K562 (cell line): ENCODE data around the gene RCOR3. TPM values are rescaled to one million over a fixed set of nuclear protein-coding genes. Genes with fewer than 3 reads are reported as not detected.

Experiments used
- ATF1 ChIP-seq, 2 experiments: fragments of 450-650 bp in 1 of 2; IDR thresholded peaks; 2 replicates each; pipeline ENCODE4 v1.6.1; 2016; ENCODE audit warnings: missing compliant biosample characterization in 1 of 2, missing genetic modification characterization in 1 of 2
- BRD4 ChIP-seq: fragments of 200-600 bp; sonication (generic); IDR thresholded peaks from 2 replicates; pipeline ENCODE4 v1.6.1; 2017; ENCODE audit warnings: inconsistent platforms
- CHD1 ChIP-seq: fragments of 200-600 bp; sonication (generic); IDR thresholded peaks from one replicate; pipeline ENCODE4 v1.6.1; 2012; ENCODE audit warnings: mild to moderate bottlenecking, moderate library complexity, low read length, inconsistent platforms
- DIDO1 ChIP-seq: fragments of 450-650 bp; IDR thresholded peaks from 2 replicates; pipeline ENCODE4 v1.6.1; 2016; ENCODE audit warnings: low read depth, missing biosample characterization, missing genetic modification characterization
- HNRNPH1 ChIP-seq: fragments of 200-400 bp; formaldehyde crosslinking; optimal IDR thresholded peaks from 2 replicates; pipeline ENCODE3; 2017; ENCODE audit warnings: low read depth, mild to moderate bottlenecking, low read length, moderate library complexity
- HNRNPLL ChIP-seq: fragments of 200-400 bp; formaldehyde crosslinking; IDR thresholded peaks from 2 replicates; pipeline ENCODE4 v1.6.1; 2017; ENCODE audit warnings: low read length, low read depth, mild to moderate bottlenecking; ENCODE audit not compliant: poor library complexity, severe bottlenecking
- NR2F6 ChIP-seq: fragments of 450-650 bp; formaldehyde crosslinking; IDR thresholded peaks from 2 replicates; pipeline ENCODE4 v1.4.0; 2020; ENCODE audit warnings: mild to moderate bottlenecking
- RB1 ChIP-seq: fragments of 450-650 bp; IDR thresholded peaks from 2 replicates; pipeline ENCODE4 v1.6.1; 2017; ENCODE audit warnings: low read depth, mild to moderate bottlenecking
- RBM25 ChIP-seq: fragments of 200-400 bp; formaldehyde crosslinking; IDR thresholded peaks from 2 replicates; pipeline ENCODE4 v1.6.1; 2018; ENCODE audit warnings: low read length, low read depth, moderate library complexity; ENCODE audit not compliant: severe bottlenecking
- SRSF9 ChIP-seq: fragments of 200-400 bp; formaldehyde crosslinking; IDR thresholded peaks from 2 replicates; pipeline ENCODE4 v1.6.1; 2017; ENCODE audit warnings: low read depth, low read length, borderline replicate concordance
- TAF7 ChIP-seq: fragments of 450-650 bp; IDR thresholded peaks from 2 replicates; pipeline ENCODE4 v1.6.1; 2016; ENCODE audit warnings: missing genetic modification characterization, missing compliant biosample characterization
- TBP ChIP-seq: optimal IDR thresholded peaks from 2 replicates; pipeline ENCODE3; 2011; ENCODE audit warnings: low read depth, low read length, improper control_type of control experiment
- U2AF2 ChIP-seq: fragments of 200-400 bp; formaldehyde crosslinking; optimal IDR thresholded peaks from 2 replicates; pipeline ENCODE3; 2017; ENCODE audit warnings: low read depth, mild to moderate bottlenecking, low read length
- ZNF253 ChIP-seq: fragments of 250-450 bp; sonication (Bioruptor Pico); conservative IDR thresholded peaks from 2 replicates; pipeline ENCODE4 v1.6.1; 2021; ENCODE audit warnings: mild to moderate bottlenecking
- polyA plus RNA-seq, 8 experiments: library from polyadenylated mRNA; depleted of rRNA in 4 of 8; stranded (reverse) in 5 of 8; unstranded in 3 of 8; fragments of >200 nt; fragmentation: Nextera tagmentation in 2 of 8; fragmentation: Illumina TruSeq in 1 of 8; extraction: Ambion mirVana in 2 of 8; extraction: Trizol in 1 of 8; gene quantifications; 2 replicates each; pipeline versions ENCODE4 v1.2.1 to v1.2.3, GENCODE V29; 2011 to 2014; ENCODE audit warnings: inconsistent platforms in 1 of 8, missing spikeins in 1 of 8
- total RNA-seq, 7 experiments: library from RNA; depleted of rRNA in 6 of 7; stranded (reverse); fragments of >200 nt in 6 of 7; fragmentation: Illumina TruSeq in 2 of 7; extraction: Trizol in 2 of 7; gene quantifications; 2 replicates each; pipeline versions ENCODE4 v1.2.1 to v1.2.3, GENCODE V29; 2011 to 2021; ENCODE audit warnings: low replicate concordance in 1 of 7
- TF ChIP-seq, protein P1 (sequence below): fragments of 250-450 bp; sonication (Bioruptor Pico); IDR thresholded peaks from 2 replicates; pipeline ENCODE4 v1.8.0; 2021; ENCODE audit warnings: mild to moderate bottlenecking, moderate library complexity
- TF ChIP-seq, protein P2 (sequence below): fragments of 450-650 bp; formaldehyde crosslinking; IDR thresholded peaks from 2 replicates; pipeline ENCODE4 v1.4.0; 2022; ENCODE audit warnings: missing genetic modification characterization
- TF ChIP-seq, protein P3 (sequence below): fragments of 450-650 bp; IDR thresholded peaks from 2 replicates; pipeline ENCODE4 v1.6.1; 2016; ENCODE audit warnings: antibody characterized with exemption
- TF ChIP-seq, protein P4 (sequence below): fragments of 200-800 bp; sonication (Bioruptor generic); IDR thresholded peaks from 2 replicates; pipeline ENCODE4 v1.6.1; 2017; ENCODE audit warnings: missing genetic modification characterization, missing compliant biosample characterization
- TF ChIP-seq, protein P5 (sequence below): sonication (generic); formaldehyde crosslinking; IDR thresholded peaks from 2 replicates; pipeline ENCODE4 v1.8.0; 2022; ENCODE audit warnings: mild to moderate bottlenecking, missing genetic modification reagents, borderline replicate concordance

Gene RCOR3
- total and polyA plus RNA-seq, 9 of the 15 experiments (the other 6 are each of a cell fraction or from before 2014, with no cell fraction given) = 9.7 to 42.7 (median 29.5) TPM

DNA sequence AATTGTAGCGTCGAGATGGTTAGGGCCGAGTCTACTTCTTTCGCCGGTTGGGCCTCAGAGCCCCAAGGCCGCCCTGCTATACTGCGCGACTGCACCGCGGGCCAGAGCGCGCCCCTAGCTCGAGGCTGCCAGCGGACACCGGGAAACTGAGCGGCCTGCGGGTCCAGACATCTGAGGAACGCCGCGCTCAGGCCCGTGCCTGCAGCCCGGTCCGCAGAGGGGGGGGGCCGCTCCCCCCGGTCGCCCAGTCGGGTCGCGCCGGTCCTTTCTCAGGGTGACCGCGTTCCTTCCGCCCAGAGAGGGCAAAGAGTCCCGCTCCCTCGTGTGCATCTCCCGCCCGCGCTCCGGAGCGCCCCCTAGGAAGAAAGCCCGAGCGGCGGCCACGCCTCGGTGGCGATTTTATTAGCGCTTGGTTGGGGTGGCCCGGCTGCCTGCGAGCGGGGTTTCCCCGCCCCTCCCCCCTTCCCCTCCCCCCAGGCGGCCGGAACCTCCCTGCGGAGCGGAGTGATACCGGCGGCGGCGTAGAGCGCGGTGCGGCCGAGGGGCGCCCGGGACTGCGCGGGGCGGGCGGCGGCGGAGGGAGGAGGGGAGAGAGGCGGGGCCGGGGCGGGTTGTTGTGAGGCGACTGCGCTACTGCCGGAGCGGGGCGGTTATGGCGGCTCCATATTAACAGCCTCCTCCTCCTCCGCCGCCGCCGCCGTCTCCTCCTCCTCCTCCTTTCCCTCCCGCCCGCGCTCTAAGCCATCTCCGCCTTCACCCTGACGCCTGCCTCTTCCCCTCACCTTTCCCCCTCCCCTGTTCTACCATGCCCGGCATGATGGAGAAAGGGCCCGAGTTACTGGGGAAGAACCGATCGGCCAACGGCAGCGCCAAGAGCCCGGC lies at the start of gene RCOR3 (continued):
- TF ChIP-seq, protein P1, sequence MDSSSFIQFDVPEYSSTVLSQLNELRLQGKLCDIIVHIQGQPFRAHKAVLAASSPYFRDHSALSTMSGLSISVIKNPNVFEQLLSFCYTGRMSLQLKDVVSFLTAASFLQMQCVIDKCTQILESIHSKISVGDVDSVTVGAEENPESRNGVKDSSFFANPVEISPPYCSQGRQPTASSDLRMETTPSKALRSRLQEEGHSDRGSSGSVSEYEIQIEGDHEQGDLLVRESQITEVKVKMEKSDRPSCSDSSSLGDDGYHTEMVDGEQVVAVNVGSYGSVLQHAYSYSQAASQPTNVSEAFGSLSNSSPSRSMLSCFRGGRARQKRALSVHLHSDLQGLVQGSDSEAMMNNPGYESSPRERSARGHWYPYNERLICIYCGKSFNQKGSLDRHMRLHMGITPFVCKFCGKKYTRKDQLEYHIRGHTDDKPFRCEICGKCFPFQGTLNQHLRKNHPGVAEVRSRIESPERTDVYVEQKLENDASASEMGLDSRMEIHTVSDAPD = 0 out of 2 replicates have a peak, but pooled peaks have one; percentile 60
- TF ChIP-seq SRSF9 (no peak), ATF1 (CRISPR knock-in tag; IDR thresholded peaks at IDR 0.05) (peak; percentile 4; the same call in 1 of the 2 replicates), ATF1 (tag; IDR thresholded peaks at IDR 0.05) (peak; percentile 82), RBM25 (peak; percentile 20), HNRNPLL (peak; percentile 98), ZNF253 (CRISPR knock-in tag) (no peak), TBP (peak; percentile 65), RB1 (peak; percentile 97), DIDO1 (tag) (no peak), BRD4 (peak; percentile 79; the same call in 1 of the 2 replicates), TAF7 (tag) (peak; percentile 93), U2AF2 (no peak), NR2F6 (CRISPR knock-in tag) (no peak), HNRNPH1 (no peak), CHD1 (peak; percentile 96)
- TF ChIP-seq, protein P2, sequence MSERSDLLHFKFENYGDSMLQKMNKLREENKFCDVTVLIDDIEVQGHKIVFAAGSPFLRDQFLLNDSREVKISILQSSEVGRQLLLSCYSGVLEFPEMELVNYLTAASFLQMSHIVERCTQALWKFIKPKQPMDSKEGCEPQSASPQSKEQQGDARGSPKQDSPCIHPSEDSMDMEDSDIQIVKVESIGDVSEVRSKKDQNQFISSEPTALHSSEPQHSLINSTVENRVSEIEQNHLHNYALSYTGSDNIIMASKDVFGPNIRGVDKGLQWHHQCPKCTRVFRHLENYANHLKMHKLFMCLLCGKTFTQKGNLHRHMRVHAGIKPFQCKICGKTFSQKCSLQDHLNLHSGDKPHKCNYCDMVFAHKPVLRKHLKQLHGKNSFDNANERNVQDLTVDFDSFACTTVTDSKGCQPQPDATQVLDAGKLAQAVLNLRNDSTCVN = 0 out of 2 replicates have a peak, but pooled peaks have one; percentile 90
- TF ChIP-seq, protein P3, sequence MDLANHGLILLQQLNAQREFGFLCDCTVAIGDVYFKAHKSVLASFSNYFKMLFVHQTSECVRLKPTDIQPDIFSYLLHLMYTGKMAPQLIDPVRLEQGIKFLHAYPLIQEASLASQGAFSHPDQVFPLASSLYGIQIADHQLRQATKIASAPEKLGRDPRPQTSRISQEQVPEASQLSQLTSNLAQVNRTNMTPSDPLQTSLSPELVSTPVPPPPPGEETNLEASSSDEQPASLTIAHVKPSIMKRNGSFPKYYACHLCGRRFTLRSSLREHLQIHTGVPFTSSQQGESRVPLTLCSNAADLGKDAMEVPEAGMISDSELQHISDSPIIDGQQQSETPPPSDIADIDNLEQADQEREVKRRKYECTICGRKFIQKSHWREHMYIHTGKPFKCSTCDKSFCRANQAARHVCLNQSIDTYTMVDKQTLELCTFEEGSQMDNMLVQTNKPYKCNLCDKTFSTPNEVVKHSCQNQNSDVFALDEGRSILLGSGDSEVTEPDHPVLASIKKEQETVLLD = peak; percentile 55
- TF ChIP-seq, protein P4, sequence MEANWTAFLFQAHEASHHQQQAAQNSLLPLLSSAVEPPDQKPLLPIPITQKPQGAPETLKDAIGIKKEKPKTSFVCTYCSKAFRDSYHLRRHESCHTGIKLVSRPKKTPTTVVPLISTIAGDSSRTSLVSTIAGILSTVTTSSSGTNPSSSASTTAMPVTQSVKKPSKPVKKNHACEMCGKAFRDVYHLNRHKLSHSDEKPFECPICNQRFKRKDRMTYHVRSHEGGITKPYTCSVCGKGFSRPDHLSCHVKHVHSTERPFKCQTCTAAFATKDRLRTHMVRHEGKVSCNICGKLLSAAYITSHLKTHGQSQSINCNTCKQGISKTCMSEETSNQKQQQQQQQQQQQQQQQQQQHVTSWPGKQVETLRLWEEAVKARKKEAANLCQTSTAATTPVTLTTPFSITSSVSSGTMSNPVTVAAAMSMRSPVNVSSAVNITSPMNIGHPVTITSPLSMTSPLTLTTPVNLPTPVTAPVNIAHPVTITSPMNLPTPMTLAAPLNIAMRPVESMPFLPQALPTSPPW (CRISPR knock-in tag) = peak; percentile 99
- TF ChIP-seq, protein P5, sequence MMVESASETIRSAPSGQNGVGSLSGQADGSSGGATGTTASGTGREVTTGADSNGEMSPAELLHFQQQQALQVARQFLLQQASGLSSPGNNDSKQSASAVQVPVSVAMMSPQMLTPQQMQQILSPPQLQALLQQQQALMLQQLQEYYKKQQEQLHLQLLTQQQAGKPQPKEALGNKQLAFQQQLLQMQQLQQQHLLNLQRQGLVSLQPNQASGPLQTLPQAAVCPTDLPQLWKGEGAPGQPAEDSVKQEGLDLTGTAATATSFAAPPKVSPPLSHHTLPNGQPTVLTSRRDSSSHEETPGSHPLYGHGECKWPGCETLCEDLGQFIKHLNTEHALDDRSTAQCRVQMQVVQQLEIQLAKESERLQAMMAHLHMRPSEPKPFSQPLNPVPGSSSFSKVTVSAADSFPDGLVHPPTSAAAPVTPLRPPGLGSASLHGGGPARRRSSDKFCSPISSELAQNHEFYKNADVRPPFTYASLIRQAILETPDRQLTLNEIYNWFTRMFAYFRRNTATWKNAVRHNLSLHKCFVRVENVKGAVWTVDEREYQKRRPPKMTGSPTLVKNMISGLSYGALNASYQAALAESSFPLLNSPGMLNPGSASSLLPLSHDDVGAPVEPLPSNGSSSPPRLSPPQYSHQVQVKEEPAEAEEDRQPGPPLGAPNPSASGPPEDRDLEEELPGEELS = peak; percentile 70; the same call in 1 of the 2 replicates
